Hepatocyte (in vitro differentiated cells): Measurements from ENCODE around the gene LRSAM1. TPM values are rescaled to one million over a fixed set of nuclear protein-coding genes. Genes with fewer than 3 reads are reported as not detected.
A peak's percentile ranks its signal among the peaks of the same experiment; 100 is the strongest.

Experiments used
- DNase-seq: peaks from one replicate; pipeline ENCODE4 v3.0.0-alpha.2; 2016; ENCODE audit warnings: low spot score
- H2AFZ ChIP-seq: fragments of 200-600 bp; sonication (generic); 2 replicates; pipeline ENCODE4 v1.6.0; 2016; ENCODE audit warnings: antibody characterized with exemption, mild to moderate bottlenecking
- H3K27ac ChIP-seq: fragments of 200-600 bp; sonication (generic); 2 replicates; pipeline ENCODE4 v1.5.1; 2016; ENCODE audit warnings: mild to moderate bottlenecking
- H3K27me3 ChIP-seq: fragments of 200-600 bp; sonication (generic); 2 replicates; pipeline ENCODE4 v1.6.1; 2016
- H3K36me3 ChIP-seq: fragments of 200-600 bp; sonication (generic); replicated peaks from 2 replicates; pipeline ENCODE4 v1.5.1; 2016; ENCODE audit warnings: low read depth; ENCODE audit not compliant: insufficient read depth
- H3K4me1 ChIP-seq: fragments of 200-600 bp; sonication (generic); 2 replicates; pipeline ENCODE4 v1.5.1; 2016; ENCODE audit warnings: mild to moderate bottlenecking, moderate library complexity; ENCODE audit not compliant: insufficient read depth
- H3K4me2 ChIP-seq: fragments of 200-600 bp; sonication (generic); 2 replicates; pipeline ENCODE4 v1.6.0; 2016
- H3K4me3 ChIP-seq: fragments of 200-600 bp; sonication (generic); 2 replicates; pipeline ENCODE4 v1.5.1; 2016; ENCODE audit warnings: mild to moderate bottlenecking
- H3K79me2 ChIP-seq: fragments of 200-600 bp; sonication (generic); 2 replicates; pipeline ENCODE4 v1.6.0; 2017; ENCODE audit warnings: mild to moderate bottlenecking
- H3K9me2 ChIP-seq: fragments of 200-600 bp; sonication (generic); replicated peaks from 2 replicates; pipeline ENCODE4 v1.6.0; 2017; ENCODE audit warnings: mild to moderate bottlenecking; ENCODE audit not compliant: insufficient read depth
- H3K9me3 ChIP-seq: fragments of 200-600 bp; sonication (generic); 2 replicates; pipeline ENCODE4 v1.5.1; 2016; ENCODE audit warnings: low read depth, mild to moderate bottlenecking
- H4K20me1 ChIP-seq: fragments of 200-600 bp; sonication (generic); 2 replicates; pipeline ENCODE4 v1.6.0; 2016; ENCODE audit warnings: mild to moderate bottlenecking; ENCODE audit not compliant: insufficient read depth, poor library complexity, severe bottlenecking
- EZH2 ChIP-seq: fragments of 200-600 bp; sonication (generic); IDR thresholded peaks from 2 replicates; pipeline ENCODE4 v1.6.1; 2016; ENCODE audit warnings: antibody characterized with exemption, mild to moderate bottlenecking, borderline replicate concordance
- EZH2phosphoT487 ChIP-seq: fragments of 200-600 bp; sonication (generic); IDR thresholded peaks from one replicate; pipeline ENCODE4 v1.6.1; 2018; ENCODE audit warnings: antibody characterized with exemption, mild to moderate bottlenecking, low read depth, moderate library complexity; ENCODE audit not compliant: unreplicated experiment, severe bottlenecking
- WGBS: methylation state at CpG from one replicate; pipeline ENCODE4 v1.1.6; 2016; ENCODE audit warnings: low lambda C conversion rate; ENCODE audit errors: missing lambda C conversion rate; 5-methylcytosine and 5-hydroxymethylcytosine counted together
- polyA plus RNA-seq: library from polyadenylated mRNA; unstranded; fragments of >200 nt; fragmentation: Nextera tagmentation; extraction: Ambion mirVana; gene quantifications from 2 replicates; pipeline ENCODE4 v1.2.1, GENCODE V29; 2016
- total RNA-seq: library from RNA; depleted of rRNA; stranded (reverse); fragments of >200 nt; gene quantifications from 2 replicates; pipeline ENCODE4 v1.2.3, GENCODE V29; 2014
- TF ChIP-seq, protein P1 (sequence below): fragments of 200-600 bp; sonication (generic); IDR thresholded peaks from 2 replicates; pipeline ENCODE4 v1.5.1; 2016; ENCODE audit warnings: antibody characterized with exemption, mild to moderate bottlenecking; ENCODE audit not compliant: poor library complexity

The LRSAM1 gene
- total and polyA plus RNA-seq, 2 experiments from 2014 or later = 10.7 to 19.4 TPM

DNA sequence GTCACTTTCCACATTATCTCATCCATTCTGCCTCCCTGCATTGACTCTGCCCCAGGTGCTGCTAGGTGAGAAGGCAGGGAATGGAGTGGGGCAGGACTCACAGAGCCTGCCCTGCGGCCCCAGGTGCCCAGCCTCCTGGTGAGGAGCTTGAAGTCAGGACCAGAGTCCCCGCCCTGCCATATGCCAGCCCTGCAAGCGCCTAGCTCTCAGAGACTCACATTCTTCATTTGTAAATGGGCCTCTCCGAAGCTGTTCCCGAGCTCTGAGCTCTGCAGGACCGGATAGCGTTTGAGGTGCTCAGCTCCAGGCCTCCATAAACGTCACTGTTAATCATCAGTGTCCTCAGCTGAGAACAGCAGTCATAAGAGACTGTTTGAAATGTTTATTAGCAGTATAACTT is 85.7 kb downstream of the LRSAM1 start:
- H4K20me1 ChIP-seq = peaks cover 66% of the 10 kb centered on the region
- H3K27ac ChIP-seq = peak overlapping the region; percentile 48

DNA sequence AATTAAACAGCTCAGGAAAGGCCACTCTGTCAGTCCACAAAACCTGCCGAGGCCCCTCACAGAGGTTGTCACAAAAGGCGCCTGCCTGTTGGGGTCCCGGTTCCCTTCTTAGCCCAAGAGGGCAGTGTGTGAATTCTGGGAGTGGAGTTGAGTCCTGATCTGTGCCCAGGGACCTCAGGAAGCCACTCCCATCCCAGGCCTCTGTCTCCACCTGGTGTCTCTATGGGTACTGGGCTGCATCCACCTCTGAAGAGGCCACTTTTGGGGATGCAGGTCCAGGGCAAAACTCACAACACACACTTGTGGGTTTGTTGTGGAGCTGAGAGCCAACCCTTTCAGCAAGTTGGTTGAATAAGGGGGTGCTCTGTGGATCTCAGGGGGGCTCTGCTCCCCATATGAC is 86.5 kb downstream of the LRSAM1 start:
- Histone ChIP-seq H3K4me1 (peaks cover 26% of the 10 kb centered on the region), H3K36me3 (no peaks in the 10 kb centered on the region), H4K20me1 (peaks cover 72% of the 10 kb centered on the region), H3K9me3 (no peaks in the 10 kb centered on the region), H3K4me3 (no peak overlapping the region), H3K27me3 (no peaks in the 10 kb centered on the region), H2AFZ (no peak overlapping the region), H3K79me2 (peaks cover 89% of the 10 kb centered on the region), H3K27ac (peak overlapping the region; percentile 48), H3K9me2 (no peaks in the 10 kb centered on the region), H3K4me2 (no peak overlapping the region)
- TF ChIP-seq EZH2 = no peak
- TF ChIP-seq, protein P1, sequence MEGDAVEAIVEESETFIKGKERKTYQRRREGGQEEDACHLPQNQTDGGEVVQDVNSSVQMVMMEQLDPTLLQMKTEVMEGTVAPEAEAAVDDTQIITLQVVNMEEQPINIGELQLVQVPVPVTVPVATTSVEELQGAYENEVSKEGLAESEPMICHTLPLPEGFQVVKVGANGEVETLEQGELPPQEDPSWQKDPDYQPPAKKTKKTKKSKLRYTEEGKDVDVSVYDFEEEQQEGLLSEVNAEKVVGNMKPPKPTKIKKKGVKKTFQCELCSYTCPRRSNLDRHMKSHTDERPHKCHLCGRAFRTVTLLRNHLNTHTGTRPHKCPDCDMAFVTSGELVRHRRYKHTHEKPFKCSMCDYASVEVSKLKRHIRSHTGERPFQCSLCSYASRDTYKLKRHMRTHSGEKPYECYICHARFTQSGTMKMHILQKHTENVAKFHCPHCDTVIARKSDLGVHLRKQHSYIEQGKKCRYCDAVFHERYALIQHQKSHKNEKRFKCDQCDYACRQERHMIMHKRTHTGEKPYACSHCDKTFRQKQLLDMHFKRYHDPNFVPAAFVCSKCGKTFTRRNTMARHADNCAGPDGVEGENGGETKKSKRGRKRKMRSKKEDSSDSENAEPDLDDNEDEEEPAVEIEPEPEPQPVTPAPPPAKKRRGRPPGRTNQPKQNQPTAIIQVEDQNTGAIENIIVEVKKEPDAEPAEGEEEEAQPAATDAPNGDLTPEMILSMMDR = peak; percentile 19
- no peak for DNase-seq
- 77% methylated on average over 3 of the region's 3 CpGs for WGBS

More for the DNA sequence above, 85.7 kb downstream of the LRSAM1 start:
- Histone ChIP-seq H3K4me1 (peaks cover 26% of the 10 kb centered on the region), H3K4me3 (no peak overlapping the region), H3K4me2 (no peak overlapping the region), H3K79me2 (peaks cover 86% of the 10 kb centered on the region), H2AFZ (no peak overlapping the region), H3K27me3 (no peaks in the 10 kb centered on the region), H3K9me3 (no peaks in the 10 kb centered on the region), H3K9me2 (no peaks in the 10 kb centered on the region), H3K36me3 (no peaks in the 10 kb centered on the region)
- TF ChIP-seq EZH2phosphoT487 (no peak), EZH2 (no peak)
- TF ChIP-seq, protein P1 = no peak
- 43% methylated on average over 8 of the region's 8 CpGs for WGBS
- DNase-seq = no peak

DNA sequence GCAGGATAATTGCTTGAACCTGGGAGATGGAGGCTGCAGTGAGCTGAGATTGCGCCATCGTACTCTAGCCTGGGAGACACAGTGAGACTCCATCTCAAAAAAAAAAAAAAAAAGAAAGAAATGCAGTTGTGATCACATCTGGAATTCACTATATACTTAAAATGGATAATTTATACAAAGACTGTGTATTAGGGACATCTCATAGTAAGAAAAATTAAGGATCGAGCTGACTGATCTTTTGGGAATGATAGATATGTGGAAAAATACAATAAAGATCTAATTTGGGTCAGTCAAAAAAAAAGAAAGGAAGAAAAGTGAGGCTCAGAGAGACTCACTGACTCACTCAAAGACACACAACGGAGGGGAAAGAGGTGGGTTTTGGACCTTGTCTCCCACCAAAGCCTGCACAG is 87.5 kb downstream of the LRSAM1 start:
- H3K4me3 ChIP-seq = no peak overlapping the region
- no peak overlapping the region for H3K27ac ChIP-seq
- H4K20me1 ChIP-seq = peaks cover 79% of the 10 kb centered on the region
- no peak for DNase-seq
- H3K4me1 ChIP-seq = peaks cover 26% of the 10 kb centered on the region
- no peak for TF ChIP-seq EZH2
- TF ChIP-seq EZH2phosphoT487 = no peak
- TF ChIP-seq, protein P1 = no peak
- no peaks in the 10 kb centered on the region for H3K36me3 ChIP-seq
- H2AFZ ChIP-seq = no peak overlapping the region
- no peak overlapping the region for H3K4me2 ChIP-seq
- peaks cover 94% of the 10 kb centered on the region for H3K79me2 ChIP-seq
- H3K9me2 ChIP-seq = no peaks in the 10 kb centered on the region
- no peaks in the 10 kb centered on the region for H3K27me3 ChIP-seq
- WGBS = 76% methylated on average over 4 of the region's 4 CpGs
- no peaks in the 10 kb centered on the region for H3K9me3 ChIP-seq
